ENCODE measurements around the gene ZBTB42. TPM values are rescaled to one million over a fixed set of nuclear protein-coding genes. Genes with fewer than 3 reads are reported as not detected.

ZBTB42 gene
- total and polyA plus RNA-seq, 4 donors, result 1.5 to 9.4 (median 4.9) TPM

DNA sequence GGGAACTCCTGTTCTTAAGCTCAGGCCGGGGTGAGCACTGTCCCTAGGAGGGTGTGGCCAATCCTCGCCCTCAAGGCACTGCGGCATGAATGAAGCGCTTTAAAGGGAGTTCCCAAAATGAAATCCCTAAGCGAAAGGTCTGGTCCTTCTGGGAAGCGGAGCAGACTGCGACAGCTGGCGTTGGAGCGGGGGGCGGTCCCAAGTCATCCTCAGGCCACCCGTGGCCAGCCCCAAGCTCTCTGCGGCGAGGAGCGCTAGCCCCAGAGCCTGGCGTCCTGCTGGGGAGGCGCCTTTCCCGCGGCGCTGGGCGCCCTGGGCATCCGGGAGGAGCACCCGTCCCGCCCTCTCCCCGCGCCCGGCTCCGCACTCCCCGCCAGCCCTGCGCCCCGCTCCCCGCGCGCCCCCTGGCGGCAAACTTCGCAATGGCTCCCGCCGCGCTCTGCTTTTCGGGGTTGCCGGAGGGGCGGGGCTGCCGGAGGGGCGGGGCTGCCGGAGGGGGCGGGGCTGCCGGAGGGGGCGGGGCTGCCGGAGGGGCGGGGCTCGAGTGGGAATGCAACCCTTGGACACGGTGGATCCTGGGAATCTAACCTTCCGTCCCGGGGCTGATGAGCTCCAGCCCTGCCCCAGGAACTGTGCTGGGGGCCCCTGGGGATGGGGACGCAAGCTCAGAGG, 25.4 kb downstream of the ZBTB42 start:
- peaks cover 6 to 19% (median 13%) of the 10 kb centered on the region in 4 donors for H3K4me1 ChIP-seq (ENCODE audit: control insufficient read depth in 4 of 4, insufficient read depth in 4 of 4, low read length in 3 of 4)
- no peaks in the 10 kb centered on the region for H3K36me3 ChIP-seq (ENCODE audit: control insufficient read depth in 4 of 4, insufficient read depth in 3 of 4, low read depth in 1 of 4, low read length in 3 of 4)
- H3K9ac ChIP-seq (ENCODE audit: low read depth in 1 of 2, low read length in 2 of 2), result no peak overlapping the region
- DNase-seq (ENCODE audit: low spot score), result peak; percentile 97
- TF ChIP-seq TAF1 (conservative IDR thresholded peaks at IDR 0.05) (no peak), ZBTB33 (IDR thresholded peaks at IDR 0.05) (no peak), HNF4A (conservative IDR thresholded peaks at IDR 0.05) (no peak), REST (IDR thresholded peaks at IDR 0.05) (no peak), GABPA (IDR thresholded peaks at IDR 0.05 in 1 of 2, conservative IDR thresholded peaks at IDR 0.05 in 1 of 2) (no peak), EGR1 (IDR thresholded peaks at IDR 0.05; ENCODE audit: low read depth in 2 of 2) (no peak), RXRA (IDR thresholded peaks at IDR 0.05) (no peak), SP1 (IDR thresholded peaks at IDR 0.05) (no peak), FOXA2 (IDR thresholded peaks at IDR 0.05) (no peak), JUND (IDR thresholded peaks at IDR 0.05) (no peak), RAD21 (IDR thresholded peaks at IDR 0.05) (peak; percentile 67 to 71), YY1 (IDR thresholded peaks at IDR 0.05) (no peak), HNF4G (IDR thresholded peaks at IDR 0.05) (no peak), NR2F2 (IDR thresholded peaks at IDR 0.05) (no peak), ATF3 (IDR thresholded peaks at IDR 0.05) (no peak)
- TF ChIP-seq, protein P1, sequence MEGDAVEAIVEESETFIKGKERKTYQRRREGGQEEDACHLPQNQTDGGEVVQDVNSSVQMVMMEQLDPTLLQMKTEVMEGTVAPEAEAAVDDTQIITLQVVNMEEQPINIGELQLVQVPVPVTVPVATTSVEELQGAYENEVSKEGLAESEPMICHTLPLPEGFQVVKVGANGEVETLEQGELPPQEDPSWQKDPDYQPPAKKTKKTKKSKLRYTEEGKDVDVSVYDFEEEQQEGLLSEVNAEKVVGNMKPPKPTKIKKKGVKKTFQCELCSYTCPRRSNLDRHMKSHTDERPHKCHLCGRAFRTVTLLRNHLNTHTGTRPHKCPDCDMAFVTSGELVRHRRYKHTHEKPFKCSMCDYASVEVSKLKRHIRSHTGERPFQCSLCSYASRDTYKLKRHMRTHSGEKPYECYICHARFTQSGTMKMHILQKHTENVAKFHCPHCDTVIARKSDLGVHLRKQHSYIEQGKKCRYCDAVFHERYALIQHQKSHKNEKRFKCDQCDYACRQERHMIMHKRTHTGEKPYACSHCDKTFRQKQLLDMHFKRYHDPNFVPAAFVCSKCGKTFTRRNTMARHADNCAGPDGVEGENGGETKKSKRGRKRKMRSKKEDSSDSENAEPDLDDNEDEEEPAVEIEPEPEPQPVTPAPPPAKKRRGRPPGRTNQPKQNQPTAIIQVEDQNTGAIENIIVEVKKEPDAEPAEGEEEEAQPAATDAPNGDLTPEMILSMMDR (IDR thresholded peaks at IDR 0.05; ENCODE audit: low read depth, low read length, missing input control), result peak; percentile 75
- 1% methylated on average over 54 of the region's 54 CpGs for WGBS
- peak overlapping the region in 2 of 3 donors; percentile 24 to 66 for H3K4me3 ChIP-seq (ENCODE audit: low read depth in 1 of 3, low read length in 3 of 3)
- H3K9me3 ChIP-seq (ENCODE audit: control insufficient read depth in 4 of 4, low read length in 3 of 4), result no peaks in the 10 kb centered on the region
- peaks cover 0 to 2% (median 0%) of the 10 kb centered on the region in 4 donors for H3K27me3 ChIP-seq (ENCODE audit: control insufficient read depth in 4 of 4, insufficient read depth in 4 of 4, low read length in 3 of 4)
- H3K27ac ChIP-seq (ENCODE audit: low read depth in 1 of 2, low read length in 2 of 2), result peak overlapping the region in 1 of 2 donors; percentile 41

Measured in liver (tissue), 9 donors.